H9 (cell line): ENCODE data around the gene RFX4. TPM values are rescaled to one million over a fixed set of nuclear protein-coding genes. Genes with fewer than 3 reads are reported as not detected.

Source experiments
- DNase-seq: peaks from one replicate; pipeline ENCODE4 v3.0.0-alpha.2; 2017
- H2AFZ ChIP-seq: one replicate; pipeline ENCODE4 v1.6.1; 2013; ENCODE audit warnings: mild to moderate bottlenecking, low read length, control low read depth, moderate library complexity
- H2AK5ac ChIP-seq: 2 replicates; pipeline ENCODE4 v1.6.1; 2013; ENCODE audit warnings: low read length, control low read depth, mixed read lengths; ENCODE audit not compliant: insufficient read length
- H2BK120ac ChIP-seq: one replicate; pipeline ENCODE4 v1.6.1; 2013; ENCODE audit warnings: low read depth, mild to moderate bottlenecking, low read length, control low read depth, inconsistent platforms; ENCODE audit not compliant: poor library complexity, severe bottlenecking
- H2BK12ac ChIP-seq: 2 replicates; pipeline ENCODE4 v1.6.1; 2013; ENCODE audit warnings: low read length, control low read depth, mixed read lengths, low read depth; ENCODE audit not compliant: insufficient read length
- H2BK15ac ChIP-seq: 2 replicates; pipeline ENCODE4 v1.6.1; 2013; ENCODE audit warnings: low read depth, low read length, control low read depth
- H2BK20ac ChIP-seq: one replicate; pipeline ENCODE4 v1.6.1; 2013; ENCODE audit warnings: low read depth, mild to moderate bottlenecking, low read length, control low read depth, inconsistent platforms; ENCODE audit not compliant: poor library complexity, severe bottlenecking
- H2BK5ac ChIP-seq: 2 replicates; pipeline ENCODE4 v1.6.1; 2013; ENCODE audit warnings: low read length, control low read depth, mixed read lengths; ENCODE audit not compliant: insufficient read length
- H3K14ac ChIP-seq: 2 replicates; pipeline ENCODE4 v1.6.1; 2013; ENCODE audit warnings: low read length, control low read depth; ENCODE audit not compliant: insufficient read depth
- H3K18ac ChIP-seq: 2 replicates; pipeline ENCODE4 v1.6.1; 2013; ENCODE audit warnings: low read depth, mild to moderate bottlenecking, mixed read lengths, low read length, control low read depth; ENCODE audit not compliant: insufficient read length
- H3K23ac ChIP-seq: 2 replicates; pipeline ENCODE4 v1.6.1; 2013; ENCODE audit warnings: low read length, control low read depth, mixed read lengths, low read depth; ENCODE audit not compliant: insufficient read length
- H3K23me2 ChIP-seq: 2 replicates; pipeline ENCODE4 v1.6.1; 2013; ENCODE audit warnings: low read depth, mild to moderate bottlenecking, mixed read lengths, low read length, control low read depth; ENCODE audit not compliant: insufficient read length, poor library complexity, severe bottlenecking
- H3K27ac ChIP-seq: 2 replicates; pipeline ENCODE4 v1.5.1; 2013; ENCODE audit warnings: low read length, control low read depth, mixed read lengths, low read depth; ENCODE audit not compliant: insufficient read length
- H3K27me3 ChIP-seq: 2 replicates; pipeline ENCODE4 v1.6.1; 2013; ENCODE audit warnings: low read length, control low read depth, inconsistent platforms; ENCODE audit not compliant: insufficient read depth
- H3K4ac ChIP-seq: 2 replicates; pipeline ENCODE4 v1.6.1; 2013; ENCODE audit warnings: low read depth, mild to moderate bottlenecking, control low read depth, inconsistent platforms, low read length, moderate library complexity
- H3K4me1 ChIP-seq: 2 replicates; pipeline ENCODE4 v1.6.1; 2013; ENCODE audit warnings: low read length, control low read depth, inconsistent platforms; ENCODE audit not compliant: insufficient read depth
- H3K4me2 ChIP-seq: 2 replicates; pipeline ENCODE4 v1.6.1; 2013; ENCODE audit warnings: low read length, control low read depth, mixed read lengths; ENCODE audit not compliant: insufficient read length, insufficient read depth
- H3K56ac ChIP-seq: 2 replicates; pipeline ENCODE4 v1.6.1; 2013; ENCODE audit warnings: low read depth, mild to moderate bottlenecking, mixed read lengths, low read length, control low read depth; ENCODE audit not compliant: insufficient read length
- H3K79me1 ChIP-seq: 2 replicates; pipeline ENCODE4 v1.6.1; 2013; ENCODE audit warnings: low read depth, mild to moderate bottlenecking, moderate library complexity, low read length, control low read depth, inconsistent platforms; ENCODE audit not compliant: insufficient read depth, poor library complexity, severe bottlenecking
- H3K79me2 ChIP-seq: 2 replicates; pipeline ENCODE4 v1.6.1; 2013; ENCODE audit warnings: low read length, control low read depth, inconsistent platforms; ENCODE audit not compliant: insufficient read depth
- H3K9ac ChIP-seq: 2 replicates; pipeline ENCODE4 v1.6.1; 2013; ENCODE audit warnings: low read length, control low read depth, mixed read lengths; ENCODE audit not compliant: insufficient read length; ENCODE audit errors: extremely low read depth
- H3K9me3 ChIP-seq: one replicate; pipeline ENCODE4 v1.6.1; 2013; ENCODE audit warnings: low read depth, low read length, inconsistent platforms; ENCODE audit not compliant: control insufficient read depth
- H3T11ph ChIP-seq: one replicate; pipeline ENCODE4 v1.6.1; 2013; ENCODE audit warnings: mild to moderate bottlenecking, low read length, control low read depth, inconsistent platforms
- H4K20me1 ChIP-seq: one replicate; pipeline ENCODE4 v1.6.1; 2013; ENCODE audit not compliant: control insufficient read depth, insufficient read length, insufficient read depth
- H4K5ac ChIP-seq: 2 replicates; pipeline ENCODE4 v1.6.1; 2013; ENCODE audit warnings: low read depth, mild to moderate bottlenecking, mixed read lengths, low read length, control low read depth; ENCODE audit not compliant: insufficient read length
- H4K8ac ChIP-seq: replicated peaks from 2 replicates; pipeline ENCODE4 v1.6.1; 2013; ENCODE audit warnings: low read length, control low read depth, mixed read lengths, low read depth; ENCODE audit not compliant: insufficient read length
- H4K91ac ChIP-seq: 2 replicates; pipeline ENCODE4 v1.6.1; 2013; ENCODE audit warnings: low read depth, mild to moderate bottlenecking, moderate library complexity, mixed read lengths, low read length, control low read depth; ENCODE audit not compliant: insufficient read length
- H3K27ac Mint-ChIP-seq, 3 experiments: 2 replicates in 2 of 3; 3 replicates in 1 of 3; pipeline ENCODE4 v1.8.0; 2020 to 2021; ENCODE audit warnings: mixed read lengths in 3 of 3, mild to moderate bottlenecking in 1 of 3, moderate library complexity in 1 of 3
- H3K27me3 Mint-ChIP-seq: 2 replicates; pipeline ENCODE4 v1.8.0; 2021; ENCODE audit warnings: low read depth, mild to moderate bottlenecking, moderate library complexity, mixed read lengths
- H3K36me3 Mint-ChIP-seq, 3 experiments: 2 replicates in 2 of 3; 3 replicates in 1 of 3; pipeline ENCODE4 v1.8.0; 2020 to 2021; ENCODE audit warnings: low read depth in 3 of 3, mixed read lengths in 3 of 3; ENCODE audit not compliant: insufficient read depth in 1 of 3
- H3K4me1 Mint-ChIP-seq, 2 experiments: 2 replicates each; pipeline ENCODE4 v1.8.0; 2020; ENCODE audit warnings: mixed read lengths in 2 of 2
- H3K4me3 Mint-ChIP-seq, 2 experiments: 2 replicates in 1 of 2; 3 replicates in 1 of 2; pipeline ENCODE4 v1.8.0; 2020 to 2021; ENCODE audit warnings: mild to moderate bottlenecking in 2 of 2, mixed read lengths in 2 of 2, moderate library complexity in 1 of 2
- H3K9me3 Mint-ChIP-seq, 2 experiments: 2 replicates in 1 of 2; 3 replicates in 1 of 2; pipeline ENCODE4 v1.8.0; 2020; ENCODE audit warnings: mild to moderate bottlenecking in 2 of 2, mixed read lengths in 2 of 2, moderate library complexity in 1 of 2
- CTCF ChIP-seq: fragments of 200-600 bp; sonication (generic); conservative IDR thresholded peaks from 3 replicates; pipeline ENCODE4 v1.8.0; 2021; ENCODE audit warnings: antibody characterized with exemption, mild to moderate bottlenecking
- WGBS: extraction: QIAGEN DNeasy Blood & Tissue Kit; methylation state at CpG from one replicate; pipeline ENCODE4 v1.1.7; 2013; ENCODE audit warnings: missing lambda C conversion rate, low lambda C conversion rate, mixed read lengths; ENCODE audit not compliant: insufficient read length; ENCODE audit errors: extremely low coverage; 5-methylcytosine and 5-hydroxymethylcytosine counted together
- total RNA-seq: library from RNA; stranded (reverse); gene quantifications from 2 replicates; pipeline ENCODE4 v1.2.1, GENCODE V29; 2021

RFX4 gene
- total RNA-seq, 1 experiment from 2014 or later: 0.57 TPM

GRCh38 chr12:106804668-106805067 lies 221.9 kb downstream of the RFX4 start:
- H2BK20ac ChIP-seq: no peak overlapping the region
- no peaks in the 10 kb centered on the region for H3K9me3 ChIP-seq
- no peaks in the 10 kb centered on the region for H3K4me1 ChIP-seq
- no peaks in the 10 kb centered on the region for H3K27me3 Mint-ChIP-seq
- no CpG with 5 or more reads among the region's 3 CpGs for WGBS
- DNase-seq: no peak
- H3K18ac ChIP-seq: no peak overlapping the region
- H2BK15ac ChIP-seq: no peak overlapping the region
- H3K9me3 Mint-ChIP-seq: no peaks in the 10 kb centered on the region
- peaks cover 9 to 28% (median 23%) of the 10 kb centered on the region in 3 experiments; a peak in 6 of 7 replicates for H3K36me3 Mint-ChIP-seq
- H2AFZ ChIP-seq: no peak overlapping the region
- H3K27me3 ChIP-seq: no peaks in the 10 kb centered on the region
- no peak overlapping the region for H4K91ac ChIP-seq
- no peak overlapping the region for H3K14ac ChIP-seq
- no peak overlapping the region for H3K23ac ChIP-seq
- no peak for TF ChIP-seq CTCF
- H3K4me3 Mint-ChIP-seq: no peak overlapping the region
- no peaks in the 10 kb centered on the region for H3K79me1 ChIP-seq
- peak overlapping the region in 1 of 3 experiments; percentile 1; a peak in 1 of 7 replicates for H3K27ac Mint-ChIP-seq
- no peak overlapping the region for H2BK5ac ChIP-seq
- H3K4me1 Mint-ChIP-seq: no peaks in the 10 kb centered on the region
- H4K5ac ChIP-seq: no peak overlapping the region
- no peaks in the 10 kb centered on the region for H3K79me2 ChIP-seq
- no peak overlapping the region for H2BK120ac ChIP-seq
- no peak overlapping the region for H3K27ac ChIP-seq
- no peak overlapping the region for H3T11ph ChIP-seq
- no peak overlapping the region for H4K8ac ChIP-seq
- no peak overlapping the region for H2BK12ac ChIP-seq
- no peaks in the 10 kb centered on the region for H3K23me2 ChIP-seq
- H3K56ac ChIP-seq: no peak overlapping the region
- H3K9ac ChIP-seq: no peak overlapping the region
- H2AK5ac ChIP-seq: no peak overlapping the region
- H3K4ac ChIP-seq: no peak overlapping the region
- H4K20me1 ChIP-seq: no peaks in the 10 kb centered on the region
- no peak overlapping the region for H3K4me2 ChIP-seq

Other genes with a start within 250 kb of the RFX4 start
- gene POLR3B, start 225.3 kb upstream of the RFX4 start, total RNA-seq: 12.8 and 13.4 TPM in 2 replicates
- gene RIC8B, start 191.7 kb downstream of the RFX4 start, total RNA-seq: 23.8 and 29.0 TPM in 2 replicates